ENCODE results near the gene MAGI1. TPM values are rescaled to one million over a fixed set of nuclear protein-coding genes. Genes with fewer than 3 reads are reported as not detected.
"Not testable (repeated sequence)": the region's sequence is repeated elsewhere in the genome, so short reads cannot be mapped to it uniquely, and the experiment has no call there.

The MAGI1 gene
- total RNA-seq, 1 donor from 2014 or later, result 39.1 TPM

DNA sequence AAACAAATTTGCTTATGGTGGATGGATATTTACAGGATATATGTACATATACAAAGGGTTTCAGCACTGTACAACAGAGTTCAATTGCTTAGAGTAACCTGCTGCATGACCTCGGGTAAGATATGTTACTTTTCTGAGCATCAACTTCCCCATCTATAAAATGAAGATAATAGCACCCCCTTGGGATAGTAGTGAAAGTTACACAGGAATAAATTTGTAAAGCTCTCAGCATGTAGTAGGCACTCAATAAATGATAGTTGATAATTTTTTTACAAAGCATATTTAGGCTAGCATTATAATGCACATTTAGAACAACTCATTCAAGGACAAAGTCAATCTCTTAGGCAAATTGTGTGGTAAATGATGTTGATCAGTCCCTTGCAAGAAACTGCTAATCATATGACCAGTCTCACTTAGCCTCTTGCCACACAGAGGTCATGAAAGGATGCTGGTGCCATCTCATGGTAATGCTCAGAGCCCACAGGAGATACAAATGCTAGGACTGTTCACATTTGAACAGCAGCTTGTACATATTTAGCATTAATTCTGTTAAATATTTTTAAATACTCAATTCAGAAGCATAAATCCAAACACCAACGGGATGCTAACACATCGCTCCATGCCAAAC, 123.9 kb downstream of the MAGI1 start:
- DNase-seq (ENCODE audit: low spot score in 2 of 2) (no peak), FAIRE-seq (no peak)

DNA sequence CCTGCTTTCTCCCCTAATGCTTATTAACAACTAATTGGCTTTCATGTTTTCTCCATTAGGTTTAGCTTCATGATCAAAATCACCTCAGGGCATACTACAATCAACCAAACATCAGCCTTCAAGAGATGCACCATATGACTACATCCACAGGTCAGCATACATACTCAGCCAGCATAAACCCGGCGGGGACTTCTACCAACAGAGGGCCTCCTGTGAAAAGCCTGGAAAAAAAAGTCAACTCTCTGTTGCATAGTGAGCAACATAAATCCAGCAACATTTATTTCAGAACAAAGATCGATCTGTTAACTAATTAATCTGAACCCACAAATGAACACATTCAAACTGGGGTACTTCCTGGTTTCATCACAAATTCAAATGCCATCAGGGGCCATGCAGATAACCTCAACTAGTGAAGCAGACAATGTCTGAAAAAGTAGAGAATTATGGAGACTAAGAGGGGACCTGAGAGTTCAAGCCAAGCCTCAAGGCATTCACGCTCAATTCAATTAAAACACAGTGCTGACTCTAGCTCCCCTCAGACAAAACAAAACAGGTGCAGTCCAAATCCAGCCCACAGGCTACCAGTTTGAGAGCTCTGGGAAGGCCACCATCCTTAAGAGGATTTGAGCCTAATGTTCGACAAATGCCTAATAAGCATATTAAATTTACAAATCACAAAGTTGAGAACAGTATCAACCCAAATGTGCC, 124.5 kb downstream of the MAGI1 start:
- no peak for FAIRE-seq
- no peak for DNase-seq (ENCODE audit: low spot score in 2 of 2)

GRCh38 chr3:65912647-65913046, 126.1 kb downstream of the MAGI1 start:
- no peak for DNase-seq (ENCODE audit: low spot score in 2 of 2)
- no peak for FAIRE-seq

DNA sequence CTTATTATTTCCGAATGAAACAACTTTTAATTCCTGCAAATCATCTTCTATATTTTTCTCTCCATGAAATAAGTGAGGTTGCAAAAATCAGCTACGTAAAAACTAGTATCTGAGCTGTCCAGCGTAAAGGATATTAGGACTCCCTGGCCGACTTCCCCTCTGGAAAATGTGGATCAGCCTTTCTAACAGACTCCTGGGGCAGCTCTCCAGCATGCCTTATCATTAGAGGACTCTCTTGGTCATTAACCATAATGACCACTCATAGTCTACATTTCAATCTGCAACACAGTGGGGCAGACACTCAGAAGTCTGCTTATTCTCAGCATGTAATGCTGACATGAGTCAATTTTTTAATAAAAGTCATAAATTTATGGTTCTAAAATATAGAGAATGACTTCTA, 130.1 kb downstream of the MAGI1 start:
- DNase-seq (ENCODE audit: low spot score in 2 of 2) (no peak), FAIRE-seq (no peak)

GRCh38 chr3:65907232-65908130, 131.2 kb downstream of the MAGI1 start:
- DNase-seq (ENCODE audit: low spot score in 2 of 2) (no peak), FAIRE-seq (no peak)

GRCh38 chr3:65905771-65906170, 132.9 kb downstream of the MAGI1 start:
- FAIRE-seq, result no peak
- DNase-seq (ENCODE audit: low spot score in 2 of 2), result no peak

GRCh38 chr3:65904016-65904415, 134.7 kb downstream of the MAGI1 start:
- no peak for DNase-seq (ENCODE audit: low spot score in 2 of 2)
- FAIRE-seq, result no peak

DNA sequence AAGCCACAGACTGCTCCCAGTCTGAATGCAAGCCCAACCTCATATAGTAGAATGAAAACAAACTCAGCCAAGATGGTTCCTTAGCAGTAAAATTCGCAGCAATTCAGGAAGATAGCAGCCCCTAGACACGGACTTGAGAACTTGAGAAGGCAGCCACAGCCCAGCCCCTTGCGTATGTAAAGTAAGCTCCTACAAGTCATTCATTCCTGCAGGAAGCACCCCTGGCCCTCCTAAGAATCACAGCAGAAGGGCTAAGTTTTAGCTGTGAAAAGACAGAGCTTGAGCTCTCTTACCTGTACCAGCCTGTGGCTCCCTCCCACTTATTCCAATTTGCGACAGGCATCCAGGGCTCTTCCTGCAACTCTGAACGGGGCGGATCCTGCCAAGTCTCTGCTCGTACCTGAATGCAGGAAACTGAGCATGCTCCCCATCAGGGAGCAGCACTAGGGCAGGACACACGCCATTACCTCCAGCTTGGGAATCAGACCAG, 136.4 kb downstream of the MAGI1 start:
- FAIRE-seq, result no peak
- DNase-seq (ENCODE audit: low spot score in 2 of 2), result no peak

- DNase-seq (ENCODE audit: low spot score in 2 of 2), result no peak
Observed at GRCh38 chr3:65901226-65901625, 137.5 kb downstream of the MAGI1 start.

GRCh38 chr3:65899226-65899625, 139.5 kb downstream of the MAGI1 start:
- FAIRE-seq, result no peak

More at GRCh38 chr3:65901226-65901625, 137.5 kb downstream of the MAGI1 start:
- no peak for FAIRE-seq

GRCh38 chr3:65897766-65898165, 141.0 kb downstream of the MAGI1 start:
- no peak for DNase-seq (ENCODE audit: low spot score in 2 of 2)
- FAIRE-seq, result no peak

More at GRCh38 chr3:65899226-65899625, 139.5 kb downstream of the MAGI1 start:
- no peak for DNase-seq (ENCODE audit: low spot score in 2 of 2)

DNA sequence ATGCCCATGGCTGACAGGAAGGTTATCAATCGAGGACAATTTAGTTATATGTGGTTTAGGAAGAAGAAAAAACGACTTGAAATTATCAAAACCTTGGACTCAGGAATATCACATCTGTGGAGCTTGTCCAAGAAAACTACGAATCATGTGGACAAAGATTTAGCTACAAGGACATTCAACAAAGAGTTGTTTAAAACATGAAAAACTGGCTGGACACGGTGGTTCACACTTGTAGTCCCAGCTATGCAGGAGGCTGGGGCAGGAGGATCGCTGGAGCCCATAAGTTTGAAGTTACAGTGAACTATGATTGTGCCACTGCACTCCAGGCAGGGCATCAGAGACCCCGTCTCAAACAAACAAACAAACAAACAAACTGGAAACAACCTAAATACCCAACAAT, 142.4 kb downstream of the MAGI1 start:
- no peak for DNase-seq (ENCODE audit: low spot score in 2 of 2)
- FAIRE-seq, result no peak

GRCh38 chr3:65894679-65895453, 143.9 kb downstream of the MAGI1 start:
- FAIRE-seq (no peak), DNase-seq (ENCODE audit: low spot score in 2 of 2) (no peak)

GRCh38 chr3:65894126-65894525, 144.6 kb downstream of the MAGI1 start:
- DNase-seq (ENCODE audit: low spot score in 2 of 2) (no peak), FAIRE-seq (no peak)

DNA sequence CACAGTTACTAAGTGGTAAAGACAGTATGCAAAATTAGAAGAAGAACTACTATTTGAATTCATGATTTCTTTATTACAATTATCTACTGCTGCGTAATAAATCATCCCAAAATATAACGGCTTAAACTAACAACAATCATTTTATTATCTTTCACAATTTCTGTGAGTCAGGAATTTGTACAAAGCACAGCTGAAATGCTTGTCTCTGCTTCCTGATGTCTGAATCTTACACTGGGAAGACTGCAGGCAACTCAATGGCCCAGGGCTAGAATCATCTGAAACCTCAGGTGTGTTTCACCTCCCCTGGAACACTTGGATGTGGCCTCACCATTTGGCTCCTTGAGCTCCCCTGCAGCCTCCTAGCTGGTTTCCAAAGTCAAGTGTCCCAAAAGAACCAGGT, 145.1 kb downstream of the MAGI1 start:
- no peak for DNase-seq (ENCODE audit: low spot score in 2 of 2)
- no peak for FAIRE-seq

GRCh38 chr3:65891477-65891876, 147.2 kb downstream of the MAGI1 start:
- not testable (repeated sequence) for FAIRE-seq; DNase-seq (ENCODE audit: low spot score in 2 of 2)

DNA sequence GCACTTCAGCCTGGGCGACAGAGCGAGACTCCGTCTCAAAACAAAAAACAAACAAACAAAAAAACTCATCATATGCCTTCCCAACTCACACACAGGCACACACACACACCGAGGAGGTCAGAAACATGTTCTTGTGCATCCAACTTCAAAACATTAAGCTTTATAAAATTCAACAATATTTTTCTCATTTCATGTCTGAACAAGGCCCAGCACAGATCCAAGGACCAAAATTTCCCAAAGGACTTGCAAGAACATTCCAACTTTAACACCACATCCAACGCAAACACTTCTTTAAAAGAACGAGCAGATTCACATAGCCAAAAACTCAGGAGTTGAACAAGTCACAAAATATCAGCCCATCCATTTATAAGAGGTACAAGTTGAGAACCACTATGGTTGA, 148.4 kb downstream of the MAGI1 start:
- FAIRE-seq, result no peak
- DNase-seq (ENCODE audit: low spot score in 2 of 2), result no peak

GRCh38 chr3:65889707-65890099, 149.0 kb downstream of the MAGI1 start:
- FAIRE-seq (no peak), DNase-seq (ENCODE audit: low spot score in 2 of 2) (no peak)

- FAIRE-seq, result no peak
- peak in 1 of 2 donors; percentile 34 for DNase-seq (ENCODE audit: low spot score in 2 of 2)
Observed at GRCh38 chr3:65888980-65889706, 149.6 kb downstream of the MAGI1 start.

DNA sequence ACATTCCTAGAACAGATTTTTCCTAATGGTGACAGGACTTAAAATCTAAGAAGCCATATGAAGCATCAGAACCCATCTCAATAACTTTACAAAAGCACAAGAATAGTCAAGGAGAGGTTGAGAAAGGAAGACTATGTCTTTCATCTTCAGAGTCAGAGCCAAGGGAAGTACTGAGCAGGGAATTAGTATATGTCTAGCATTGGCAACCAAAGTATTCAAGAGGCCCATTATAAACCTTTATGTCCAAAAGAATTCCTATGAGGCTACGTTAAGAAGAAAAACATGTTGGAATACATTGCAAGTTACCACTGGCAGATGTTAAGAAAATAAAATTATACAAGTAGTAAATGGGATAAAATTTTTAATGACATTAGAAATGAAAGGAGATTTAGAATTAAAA, 150.5 kb downstream of the MAGI1 start:
- no peak for FAIRE-seq

More for the DNA sequence above, 150.5 kb downstream of the MAGI1 start:
- DNase-seq (ENCODE audit: low spot score in 2 of 2), result no peak
